BLaER1 (cell line): ENCODE results near the gene CASP8.

ENCODE experiments used
- H3K27ac ChIP-seq: shearing (Covaris generic); formaldehyde crosslinking; 2 replicates; pipeline ENCODE4 v1.8.1; 2022
- H3K27me3 ChIP-seq: shearing (Covaris generic); formaldehyde crosslinking; 2 replicates; pipeline ENCODE4 v1.8.1; 2022
- H3K36me3 ChIP-seq: shearing (Covaris generic); formaldehyde crosslinking; 2 replicates; pipeline ENCODE4 v1.8.1; 2022
- H3K4me1 ChIP-seq: shearing (Covaris generic); formaldehyde crosslinking; 2 replicates; pipeline ENCODE4 v1.8.1; 2022
- H3K4me2 ChIP-seq: shearing (Covaris generic); formaldehyde crosslinking; 2 replicates; pipeline ENCODE4 v1.8.1; 2022
- H3K4me3 ChIP-seq: shearing (Covaris generic); formaldehyde crosslinking; 2 replicates; pipeline ENCODE4 v1.8.1; 2022
- H3K9ac ChIP-seq: shearing (Covaris generic); formaldehyde crosslinking; 2 replicates; pipeline ENCODE4 v1.8.1; 2022
- H3K9me3 ChIP-seq: shearing (Covaris generic); formaldehyde crosslinking; 2 replicates; pipeline ENCODE4 v1.8.1; 2022
- H4K20me1 ChIP-seq: shearing (Covaris generic); formaldehyde crosslinking; 2 replicates; pipeline ENCODE4 v1.8.1; 2022
- Cebpa-rat ChIP-seq: shearing (Covaris generic); IDR thresholded peaks from 2 replicates; pipeline ENCODE4 v1.8.1; 2022

CASP8 gene

DNA sequence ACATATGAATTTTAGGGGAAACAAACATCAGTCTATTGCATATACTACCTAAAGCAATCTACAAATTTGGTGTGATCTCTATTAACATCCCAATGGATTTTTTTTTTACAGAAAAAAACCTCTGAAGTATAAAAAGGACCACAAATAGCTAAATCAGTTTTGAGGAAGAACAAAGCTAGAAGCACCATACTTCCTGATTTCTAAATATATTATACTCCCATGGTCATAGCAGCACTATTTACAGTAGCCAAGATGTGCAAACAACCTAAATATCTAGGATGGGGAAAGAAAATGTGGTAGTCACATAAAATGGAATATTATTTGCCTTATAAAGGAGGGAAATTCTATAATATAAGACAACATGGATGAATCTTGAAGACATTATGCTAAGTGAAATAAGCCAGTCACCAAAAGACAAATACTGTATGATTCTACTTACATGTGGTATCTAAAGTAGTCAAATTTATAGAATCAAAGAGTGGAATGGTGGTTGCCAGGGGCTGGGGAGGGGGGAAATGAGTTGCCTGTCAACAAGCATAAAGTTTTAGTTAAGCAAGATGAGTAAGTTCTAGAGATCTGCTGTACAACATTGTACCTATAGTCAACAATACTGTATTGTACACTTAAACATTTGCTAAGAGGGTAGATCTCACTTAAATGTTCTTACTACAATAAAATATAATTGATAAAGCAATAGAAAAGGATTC is 17.6 kb upstream of the CASP8 start:
- no peak overlapping the region for H3K4me3 ChIP-seq
- no peaks in the 10 kb centered on the region for H4K20me1 ChIP-seq
- no peak for TF ChIP-seq Cebpa-rat
- no peak overlapping the region for H3K27ac ChIP-seq
- H3K9me3 ChIP-seq: peaks cover 31% of the 10 kb centered on the region
- peak overlapping the region; percentile 56 for H3K4me2 ChIP-seq
- H3K4me1 ChIP-seq: peaks cover 46% of the 10 kb centered on the region
- peaks cover 53% of the 10 kb centered on the region for H3K36me3 ChIP-seq
- H3K9ac ChIP-seq: no peak overlapping the region
- no peaks in the 10 kb centered on the region for H3K27me3 ChIP-seq

DNA sequence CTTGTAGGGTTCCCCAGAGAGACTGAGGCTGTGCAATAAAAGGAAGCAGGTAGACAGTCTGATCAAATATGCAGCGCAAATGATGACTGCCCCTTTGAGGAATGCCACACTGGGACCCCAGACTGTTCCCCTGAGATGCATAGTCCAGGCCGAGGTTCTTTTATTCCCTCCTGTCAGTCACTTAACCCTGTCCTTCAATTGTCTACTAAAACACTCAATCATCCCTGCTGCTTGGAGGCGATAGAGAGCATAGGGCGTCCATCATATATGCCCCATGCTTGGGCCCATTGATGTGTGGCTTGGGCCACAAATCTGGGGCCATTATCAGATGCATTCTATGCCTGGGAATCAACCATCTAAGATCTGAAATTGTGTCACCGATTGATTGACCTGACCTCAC is 15.5 kb upstream of the CASP8 start:
- Histone ChIP-seq H3K27me3 (no peaks in the 10 kb centered on the region), H3K9me3 (peaks cover 28% of the 10 kb centered on the region), H3K4me1 (peaks cover 41% of the 10 kb centered on the region), H3K4me2 (peak overlapping the region; percentile 53), H3K9ac (no peak overlapping the region), H3K4me3 (no peak overlapping the region), H3K27ac (peak overlapping the region; percentile 40; the same call in 1 of the 2 replicates), H3K36me3 (peaks cover 44% of the 10 kb centered on the region), H4K20me1 (no peaks in the 10 kb centered on the region)
- TF ChIP-seq Cebpa-rat: no peak

DNA sequence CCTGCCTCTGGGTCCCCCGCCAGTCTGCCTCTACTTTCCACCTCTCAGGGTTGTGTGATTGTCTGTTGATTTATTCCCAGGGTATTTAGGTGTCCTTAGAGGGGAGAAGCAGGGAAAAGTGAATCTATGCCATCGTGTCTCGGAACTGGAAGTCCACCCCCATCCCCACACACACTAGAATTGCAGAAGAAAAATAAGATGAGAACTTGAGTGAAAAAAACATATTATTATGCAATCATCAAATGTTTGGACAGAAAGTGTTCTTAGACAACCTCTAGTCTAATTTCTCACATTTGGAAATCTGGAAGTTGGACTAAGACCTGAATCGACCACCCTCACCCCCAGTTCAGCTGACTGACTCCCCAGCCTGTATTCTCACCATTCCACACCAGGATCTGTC is 14.1 kb upstream of the CASP8 start:
- Histone ChIP-seq H3K9ac (no peak overlapping the region), H3K9me3 (peaks cover 23% of the 10 kb centered on the region), H3K27me3 (no peaks in the 10 kb centered on the region), H3K4me1 (peaks cover 53% of the 10 kb centered on the region), H4K20me1 (no peaks in the 10 kb centered on the region), H3K4me2 (no peak overlapping the region), H3K27ac (no peak overlapping the region), H3K4me3 (no peak overlapping the region), H3K36me3 (peaks cover 43% of the 10 kb centered on the region)
- TF ChIP-seq Cebpa-rat: no peak

DNA sequence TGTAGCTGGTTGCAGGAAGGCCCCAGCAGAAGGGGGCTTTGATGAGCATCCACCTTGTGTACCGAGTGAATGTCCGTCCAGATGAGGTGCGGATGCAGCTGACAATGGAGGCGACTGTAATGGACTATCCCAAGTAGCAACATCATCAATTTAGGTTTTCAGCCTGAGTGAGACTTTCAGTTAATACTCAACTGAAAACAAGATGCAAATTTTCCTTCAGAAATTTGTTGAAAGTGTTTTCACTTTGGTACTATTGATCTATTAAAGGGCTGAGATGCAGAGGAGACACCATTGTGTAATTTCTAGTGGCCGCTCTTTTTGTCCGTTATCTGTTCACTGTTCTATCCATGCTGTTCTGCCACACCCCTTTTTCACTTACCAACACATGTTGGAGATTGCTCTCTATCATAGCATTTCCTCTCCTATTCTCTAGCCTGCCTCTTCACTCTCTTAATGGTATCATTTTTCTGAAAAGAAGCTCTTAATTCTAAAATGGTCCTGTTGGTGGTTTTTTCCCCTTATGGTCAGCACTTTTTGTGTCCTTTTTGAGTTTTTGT is 12.0 kb upstream of the CASP8 start:
- H3K9me3 ChIP-seq: peaks cover 14% of the 10 kb centered on the region; the same call in 1 of the 2 replicates
- no peaks in the 10 kb centered on the region for H3K27me3 ChIP-seq
- peaks cover 63% of the 10 kb centered on the region for H3K4me1 ChIP-seq
- no peak overlapping the region for H3K27ac ChIP-seq
- H3K4me3 ChIP-seq: no peak overlapping the region
- H3K36me3 ChIP-seq: peaks cover 39% of the 10 kb centered on the region
- no peak overlapping the region for H3K9ac ChIP-seq
- H4K20me1 ChIP-seq: no peaks in the 10 kb centered on the region
- no peak overlapping the region for H3K4me2 ChIP-seq
- TF ChIP-seq Cebpa-rat: no peak

DNA sequence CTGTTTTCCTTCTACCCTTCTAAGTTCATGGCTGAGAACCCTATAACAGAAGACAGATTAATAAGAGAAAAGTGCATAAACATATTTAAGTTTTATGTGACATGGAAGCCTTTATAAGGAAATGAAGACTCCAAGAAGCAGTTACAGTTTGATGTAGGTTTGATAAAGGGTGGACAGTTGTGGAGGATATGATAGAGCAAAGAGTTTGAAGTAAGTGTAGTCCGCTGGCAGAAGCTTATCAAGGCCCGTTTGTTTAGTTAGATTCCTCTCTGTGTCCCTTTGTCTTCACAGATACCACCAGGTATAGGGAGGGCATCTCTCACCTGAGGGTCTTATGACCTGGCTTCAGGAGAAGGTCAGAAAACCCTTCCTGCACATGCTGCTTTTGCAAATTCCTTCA is 10.4 kb upstream of the CASP8 start:
- Histone ChIP-seq H3K4me1 (peaks cover 65% of the 10 kb centered on the region), H3K27ac (no peak overlapping the region), H3K4me2 (no peak overlapping the region), H3K9ac (no peak overlapping the region), H4K20me1 (no peaks in the 10 kb centered on the region), H3K9me3 (peaks cover 14% of the 10 kb centered on the region; the same call in 1 of the 2 replicates), H3K27me3 (no peaks in the 10 kb centered on the region), H3K4me3 (no peak overlapping the region), H3K36me3 (peaks cover 42% of the 10 kb centered on the region)
- no peak for TF ChIP-seq Cebpa-rat

DNA sequence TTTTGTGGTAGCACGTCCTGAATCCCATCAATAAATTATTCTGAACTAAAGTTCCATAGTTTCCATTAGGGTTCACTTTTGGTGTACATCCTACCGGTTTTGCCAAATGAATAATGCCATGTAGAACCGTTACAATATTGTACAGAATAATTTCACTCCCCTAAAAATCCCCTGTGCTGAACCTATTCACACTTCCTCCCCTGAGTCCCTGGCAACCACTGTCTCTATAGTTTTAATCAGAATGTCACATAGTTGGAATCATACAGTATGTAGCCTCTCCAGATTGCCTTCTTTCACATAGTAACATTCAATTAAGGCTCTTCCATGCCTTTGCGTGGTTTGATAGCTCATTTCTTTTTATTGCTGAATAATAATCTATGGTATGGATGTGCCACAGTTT is 9.6 kb upstream of the CASP8 start:
- Histone ChIP-seq H3K4me1 (peaks cover 65% of the 10 kb centered on the region), H3K36me3 (peaks cover 43% of the 10 kb centered on the region), H3K27me3 (no peaks in the 10 kb centered on the region), H3K9me3 (peaks cover 14% of the 10 kb centered on the region; the same call in 1 of the 2 replicates), H3K9ac (no peak overlapping the region), H3K4me3 (no peak overlapping the region), H3K4me2 (no peak overlapping the region), H4K20me1 (no peaks in the 10 kb centered on the region), H3K27ac (no peak overlapping the region)
- TF ChIP-seq Cebpa-rat: no peak

DNA sequence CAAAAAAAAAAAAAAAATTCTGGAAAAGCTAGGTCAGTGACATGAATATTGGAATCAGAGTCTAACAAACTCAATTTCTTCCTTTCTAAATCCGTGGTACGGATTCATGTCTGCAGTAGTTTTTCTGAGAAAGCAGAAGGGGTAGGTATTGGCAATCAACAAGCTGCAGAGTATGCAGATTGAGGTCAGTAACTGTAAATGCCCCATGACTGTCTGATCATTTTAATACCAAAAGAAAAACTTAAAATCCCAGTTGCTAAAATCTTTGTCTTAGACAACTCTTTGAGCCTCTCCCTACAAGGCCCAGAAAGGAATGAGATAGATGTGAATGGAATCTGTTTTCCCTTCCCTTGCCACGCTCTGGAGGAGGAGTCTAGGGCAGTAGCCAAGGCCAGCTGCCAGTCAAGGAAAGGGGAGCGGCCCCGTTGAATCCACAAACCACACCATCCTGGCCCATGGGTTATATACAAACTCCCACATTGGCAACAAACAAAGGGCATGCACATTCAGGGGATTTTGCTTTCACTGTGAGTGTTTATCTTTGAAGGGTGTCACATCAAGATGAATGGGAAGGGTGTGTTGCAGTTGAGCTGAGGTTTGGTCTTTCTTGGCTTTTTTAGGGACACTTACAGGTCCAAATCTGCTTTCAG is 6.1 kb upstream of the CASP8 start:
- Histone ChIP-seq H3K27me3 (no peaks in the 10 kb centered on the region), H3K4me2 (peak overlapping the region; percentile 2; the same call in 1 of the 2 replicates), H3K27ac (peak overlapping the region; percentile 12), H3K4me3 (no peak overlapping the region), H4K20me1 (no peaks in the 10 kb centered on the region), H3K36me3 (peaks cover 38% of the 10 kb centered on the region), H3K4me1 (peaks cover 90% of the 10 kb centered on the region), H3K9me3 (peaks cover 13% of the 10 kb centered on the region; the same call in 1 of the 2 replicates), H3K9ac (no peak overlapping the region)
- TF ChIP-seq Cebpa-rat: no peak

DNA sequence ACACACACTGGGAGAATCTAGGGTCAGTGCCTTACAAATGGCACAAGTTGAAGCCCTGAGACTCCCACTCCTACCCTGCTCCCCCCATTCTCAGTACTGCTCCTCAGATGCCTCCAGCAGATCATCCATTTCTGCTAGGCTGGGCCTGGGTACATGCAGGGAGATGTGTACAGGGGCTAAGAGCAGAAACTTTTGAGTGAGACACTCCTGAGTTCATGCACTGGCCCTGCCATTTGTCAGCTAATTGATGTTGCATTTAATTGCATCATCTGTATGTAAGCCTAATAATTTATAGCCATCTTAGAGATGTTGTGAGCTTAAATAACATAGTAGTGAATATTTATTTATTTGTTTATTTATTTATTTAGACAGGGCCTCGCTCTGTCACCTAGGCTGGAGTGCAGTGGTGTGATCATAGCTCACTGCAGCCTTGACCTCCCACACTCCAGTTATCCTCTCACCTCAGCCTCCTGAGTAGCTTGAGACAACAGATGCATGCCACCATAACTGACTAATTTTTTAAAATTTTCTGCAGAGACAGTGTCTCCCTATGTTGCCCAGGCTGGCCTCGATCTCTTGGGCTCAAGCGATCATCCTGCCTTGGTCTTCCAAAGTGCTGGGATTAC is 4.8 kb upstream of the CASP8 start:
- Histone ChIP-seq H3K4me2 (no peak overlapping the region), H3K27me3 (no peaks in the 10 kb centered on the region), H3K36me3 (peaks cover 25% of the 10 kb centered on the region), H4K20me1 (no peaks in the 10 kb centered on the region), H3K4me1 (peaks cover 99% of the 10 kb centered on the region), H3K9me3 (peaks cover 1% of the 10 kb centered on the region; the same call in 1 of the 2 replicates), H3K27ac (peak overlapping the region; percentile 10; the same call in 1 of the 2 replicates), H3K9ac (no peak overlapping the region), H3K4me3 (no peak overlapping the region)
- no peak for TF ChIP-seq Cebpa-rat

DNA sequence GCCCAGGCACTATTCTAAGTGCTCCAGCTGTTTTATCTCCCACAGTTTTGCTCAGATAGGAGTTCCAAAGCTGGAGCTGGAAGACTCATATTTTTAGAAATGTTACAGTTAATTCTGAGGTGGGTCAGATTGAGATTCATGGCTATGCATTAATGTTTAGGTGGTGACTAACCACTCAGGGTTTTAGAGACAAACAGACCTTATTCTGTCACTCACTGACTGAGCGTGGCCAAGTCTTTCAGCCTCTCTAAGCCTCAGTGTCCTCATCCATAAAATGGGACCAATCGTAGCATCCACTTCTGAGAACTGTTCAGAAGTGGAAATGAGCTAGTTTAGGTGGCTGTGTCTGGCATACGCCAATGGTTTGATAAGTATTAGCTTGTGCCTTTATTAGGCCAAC is 4.3 kb upstream of the CASP8 start:
- H3K9ac ChIP-seq: no peak overlapping the region
- H3K9me3 ChIP-seq: no peaks in the 10 kb centered on the region
- peaks cover 99% of the 10 kb centered on the region for H3K4me1 ChIP-seq
- H3K36me3 ChIP-seq: peaks cover 20% of the 10 kb centered on the region
- no peaks in the 10 kb centered on the region for H3K27me3 ChIP-seq
- no peak for TF ChIP-seq Cebpa-rat
- H3K4me3 ChIP-seq: no peak overlapping the region
- no peak overlapping the region for H3K4me2 ChIP-seq
- H3K27ac ChIP-seq: peak overlapping the region; percentile 10
- no peaks in the 10 kb centered on the region for H4K20me1 ChIP-seq
